ENCODE data around the gene PRDM16.

PRDM16 gene

DNA sequence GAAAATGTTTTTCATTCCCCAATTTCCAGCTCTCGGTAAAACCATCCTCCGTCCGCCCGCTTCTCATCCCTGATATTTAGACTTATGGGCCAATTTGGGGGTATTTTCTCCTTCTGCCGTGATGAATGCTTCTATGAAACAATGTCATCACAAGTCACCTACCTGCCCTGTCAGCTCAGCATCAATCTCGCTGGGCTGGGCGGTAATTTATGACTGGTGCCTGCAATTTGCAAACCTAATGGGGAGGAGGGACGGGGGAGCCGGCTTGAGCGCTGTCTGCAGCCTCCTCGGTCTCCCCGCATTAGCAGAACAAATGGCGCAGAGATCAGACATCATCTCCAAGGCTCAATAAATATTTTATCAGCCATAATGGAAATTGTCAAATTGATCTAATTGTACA is 72.1 kb downstream of the PRDM16 start:
- Histone ChIP-seq H3K9me3 (ENCODE audit: low read length) (no peaks in the 10 kb centered on the region), H3K4me2 (ENCODE audit: low read length) (no peak overlapping the region)
- no peak for TF ChIP-seq EZH2 (IDR thresholded peaks at IDR 0.05; ENCODE audit: borderline replicate concordance, low read length)
- TF ChIP-seq, protein P1, sequence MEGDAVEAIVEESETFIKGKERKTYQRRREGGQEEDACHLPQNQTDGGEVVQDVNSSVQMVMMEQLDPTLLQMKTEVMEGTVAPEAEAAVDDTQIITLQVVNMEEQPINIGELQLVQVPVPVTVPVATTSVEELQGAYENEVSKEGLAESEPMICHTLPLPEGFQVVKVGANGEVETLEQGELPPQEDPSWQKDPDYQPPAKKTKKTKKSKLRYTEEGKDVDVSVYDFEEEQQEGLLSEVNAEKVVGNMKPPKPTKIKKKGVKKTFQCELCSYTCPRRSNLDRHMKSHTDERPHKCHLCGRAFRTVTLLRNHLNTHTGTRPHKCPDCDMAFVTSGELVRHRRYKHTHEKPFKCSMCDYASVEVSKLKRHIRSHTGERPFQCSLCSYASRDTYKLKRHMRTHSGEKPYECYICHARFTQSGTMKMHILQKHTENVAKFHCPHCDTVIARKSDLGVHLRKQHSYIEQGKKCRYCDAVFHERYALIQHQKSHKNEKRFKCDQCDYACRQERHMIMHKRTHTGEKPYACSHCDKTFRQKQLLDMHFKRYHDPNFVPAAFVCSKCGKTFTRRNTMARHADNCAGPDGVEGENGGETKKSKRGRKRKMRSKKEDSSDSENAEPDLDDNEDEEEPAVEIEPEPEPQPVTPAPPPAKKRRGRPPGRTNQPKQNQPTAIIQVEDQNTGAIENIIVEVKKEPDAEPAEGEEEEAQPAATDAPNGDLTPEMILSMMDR (IDR thresholded peaks at IDR 0.05; ENCODE audit: low read length), result no peak

DNA sequence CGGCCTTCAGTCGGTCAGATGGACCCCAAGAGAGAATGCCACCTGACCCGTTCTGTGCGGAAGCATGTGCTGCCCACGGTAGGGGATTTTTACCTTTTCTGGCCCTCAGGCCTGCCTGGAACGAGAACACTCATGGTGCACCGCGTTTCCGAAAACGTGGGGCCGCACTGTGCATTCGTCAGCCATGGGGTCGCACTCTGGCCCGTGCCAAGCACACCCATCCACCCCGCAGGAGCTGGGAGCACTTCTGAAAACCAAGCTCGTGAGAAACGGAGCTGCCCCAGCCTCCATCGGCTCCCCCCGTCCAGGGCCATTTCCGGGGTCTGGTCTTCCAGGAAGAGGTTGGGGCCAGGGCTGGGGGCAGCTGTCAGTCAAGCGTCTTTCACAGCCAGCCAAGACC is 72.8 kb downstream of the PRDM16 start:
- Histone ChIP-seq H2AFZ (ENCODE audit: low read length) (no peak overlapping the region), H3K4me1 (ENCODE audit: insufficient read depth, low read length, severe bottlenecking) (no peaks in the 10 kb centered on the region), H3K4me2 (ENCODE audit: low read length) (no peak overlapping the region), H4K20me1 (ENCODE audit: insufficient read depth, low read length) (no peaks in the 10 kb centered on the region), H3K79me2 (ENCODE audit: insufficient read depth, low read length) (no peaks in the 10 kb centered on the region), H3K9me3 (ENCODE audit: low read length) (no peaks in the 10 kb centered on the region), H3K27me3 (ENCODE audit: insufficient read depth, low read length) (no peaks in the 10 kb centered on the region), H3K36me3 (ENCODE audit: insufficient read depth, low read length) (no peaks in the 10 kb centered on the region), H3K27ac (ENCODE audit: low read depth, low read length, poor library complexity, severe bottlenecking) (no peak overlapping the region), H3F3A (ENCODE audit: insufficient read depth, low read length) (no peaks in the 10 kb centered on the region), H3K9ac (ENCODE audit: low read length) (no peak overlapping the region), H3K9me2 (ENCODE audit: low read depth, low read length) (no peaks in the 10 kb centered on the region), H3K4me3 (ENCODE audit: low read depth, low read length, poor library complexity, severe bottlenecking) (no peak overlapping the region)
- TF ChIP-seq, protein P1 (IDR thresholded peaks at IDR 0.05; ENCODE audit: low read length), result no peak
- no peak for TF ChIP-seq EZH2 (IDR thresholded peaks at IDR 0.05; ENCODE audit: borderline replicate concordance, low read length)

More for the DNA sequence above, 72.1 kb downstream of the PRDM16 start:
- Histone ChIP-seq H2AFZ (ENCODE audit: low read length) (no peak overlapping the region), H3K79me2 (ENCODE audit: insufficient read depth, low read length) (no peaks in the 10 kb centered on the region), H3K4me1 (ENCODE audit: insufficient read depth, low read length, severe bottlenecking) (no peaks in the 10 kb centered on the region), H3F3A (ENCODE audit: insufficient read depth, low read length) (no peaks in the 10 kb centered on the region), H3K27me3 (ENCODE audit: insufficient read depth, low read length) (no peaks in the 10 kb centered on the region), H3K27ac (ENCODE audit: low read depth, low read length, poor library complexity, severe bottlenecking) (no peak overlapping the region), H3K9me2 (ENCODE audit: low read depth, low read length) (no peaks in the 10 kb centered on the region), H4K20me1 (ENCODE audit: insufficient read depth, low read length) (no peaks in the 10 kb centered on the region), H3K4me3 (ENCODE audit: low read depth, low read length, poor library complexity, severe bottlenecking) (no peak overlapping the region), H3K36me3 (ENCODE audit: insufficient read depth, low read length) (no peaks in the 10 kb centered on the region), H3K9ac (ENCODE audit: low read length) (no peak overlapping the region)

DNA sequence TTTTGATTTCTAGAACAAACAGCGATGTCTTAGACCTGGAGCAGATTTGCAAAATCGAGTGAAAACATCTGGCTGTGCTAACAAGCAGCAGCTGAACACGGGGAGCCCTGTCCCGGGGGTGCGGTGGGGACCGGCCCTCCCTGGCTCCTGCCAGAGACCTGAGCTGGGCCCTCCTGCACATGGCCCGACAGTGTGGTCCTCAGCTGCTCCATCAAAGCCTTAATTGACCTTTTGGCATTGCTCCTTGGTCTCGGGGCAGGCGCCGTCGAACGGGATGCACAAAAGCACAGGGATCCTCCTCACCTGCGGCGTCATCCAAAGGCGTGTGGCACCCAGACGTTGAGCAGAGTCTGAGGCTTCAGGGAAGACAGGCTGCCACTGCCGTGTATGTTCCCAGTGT is 73.2 kb downstream of the PRDM16 start:
- H3F3A ChIP-seq (ENCODE audit: insufficient read depth, low read length), result no peaks in the 10 kb centered on the region
- H4K20me1 ChIP-seq (ENCODE audit: insufficient read depth, low read length), result no peaks in the 10 kb centered on the region
- TF ChIP-seq, protein P1 (IDR thresholded peaks at IDR 0.05; ENCODE audit: low read length), result no peak
- TF ChIP-seq EZH2 (IDR thresholded peaks at IDR 0.05; ENCODE audit: borderline replicate concordance, low read length), result no peak
- H3K9me2 ChIP-seq (ENCODE audit: low read depth, low read length), result no peaks in the 10 kb centered on the region
- no peaks in the 10 kb centered on the region for H3K4me1 ChIP-seq (ENCODE audit: insufficient read depth, low read length, severe bottlenecking)
- H3K36me3 ChIP-seq (ENCODE audit: insufficient read depth, low read length), result no peaks in the 10 kb centered on the region
- H2AFZ ChIP-seq (ENCODE audit: low read length), result no peak overlapping the region
- no peak overlapping the region for H3K4me2 ChIP-seq (ENCODE audit: low read length)
- H3K79me2 ChIP-seq (ENCODE audit: insufficient read depth, low read length), result no peaks in the 10 kb centered on the region
- H3K9ac ChIP-seq (ENCODE audit: low read length), result no peak overlapping the region
- H3K9me3 ChIP-seq (ENCODE audit: low read length), result no peaks in the 10 kb centered on the region
- H3K27me3 ChIP-seq (ENCODE audit: insufficient read depth, low read length), result no peaks in the 10 kb centered on the region
- H3K27ac ChIP-seq (ENCODE audit: low read depth, low read length, poor library complexity, severe bottlenecking), result no peak overlapping the region
- H3K4me3 ChIP-seq (ENCODE audit: low read depth, low read length, poor library complexity, severe bottlenecking), result no peak overlapping the region

Measured in OCI-LY1 (cell line).